GM12878 (cell line): ENCODE data around the gene FHIP2A. TPM values are rescaled to one million over a fixed set of nuclear protein-coding genes. Genes with fewer than 3 reads are reported as not detected.
A peak's percentile ranks its signal among the peaks of the same experiment; 100 is the strongest.

Source experiments
- ATAC-seq: fragments of 200-7000 bp; cut with Tn5 transposase; 3 replicates; pipeline ENCODE4 v1.9.1; 2020; ENCODE audit warnings: mild to moderate bottlenecking, moderate library complexity
- BruUV-seq: library from RNA; stranded (reverse); fragments of 400-500 nt; replicated peaks from 2 replicates; lab custom pipeline; 2021; lab: Mats Ljungman, UMichigan
- CTCF ChIA-PET: fragments of 300-600 bp; sonication (Branson Sonifier 250); formaldehyde crosslinking; extraction: SDS; loops from one replicate; lab custom pipeline; 2021; ENCODE audit warnings: inconsistent platforms; lab: Yijun Ruan, JAX
- POLR2A ChIA-PET: fragments of 350-600 bp; formaldehyde crosslinking; extraction: SDS; loops from one replicate; lab custom pipeline; 2021; ENCODE audit warnings: inconsistent platforms; lab: Charles Lee
- RAD21 ChIA-PET: fragments of 300-600 bp; sonication (Branson Sonifier 250); formaldehyde crosslinking; loops from one replicate; lab custom pipeline; 2023; ENCODE audit warnings: antibody characterized with exemption; ENCODE audit not compliant: unreplicated experiment; lab: Charles Lee
- SMC1A ChIA-PET: fragments of 300-600 bp; sonication (Branson Sonifier 250); formaldehyde crosslinking; loops from one replicate; lab custom pipeline; 2023; ENCODE audit not compliant: unreplicated experiment, uncharacterized antibody; lab: Charles Lee
- DNase-seq: peaks from one replicate; pipeline ENCODE4 v3.0.0-alpha.2; 2011; ENCODE audit warnings: low read depth, low spot score
- FAIRE-seq: peaks from 3 replicates; lab custom pipeline; 2011; peaks lifted over from hg19 to GRCh38; lab: Jason Lieb, UNC
- H2AFZ ChIP-seq: 2 replicates; pipeline ENCODE4 v1.6.0; 2011; ENCODE audit warnings: low read depth, low read length, control low read depth; ENCODE audit not compliant: control insufficient read depth
- H3K27ac ChIP-seq: 2 replicates; pipeline ENCODE4 v1.5.1; 2011; ENCODE audit warnings: control low read depth; ENCODE audit not compliant: control insufficient read depth, insufficient read depth
- H3K27me3 ChIP-seq, 2 experiments: replicated peaks in 1 of 2; 2 replicates each; pipeline versions ENCODE4 v1.6.0 to v1.6.1; 2011; ENCODE audit warnings: low read length in 1 of 2; ENCODE audit not compliant: control insufficient read depth in 2 of 2, insufficient read depth in 2 of 2
- H3K36me3 ChIP-seq, 2 experiments: 2 replicates each; pipeline ENCODE4 v1.5.1; 2011; ENCODE audit warnings: low read length in 1 of 2; ENCODE audit not compliant: control insufficient read depth in 2 of 2, insufficient read depth in 2 of 2
- H3K4me1 ChIP-seq: 2 replicates; pipeline ENCODE4 v1.6.1; 2011; ENCODE audit warnings: mild to moderate bottlenecking, low read length, moderate library complexity, mixed read lengths; ENCODE audit not compliant: control insufficient read depth, insufficient read depth
- H3K4me2 ChIP-seq: 2 replicates; pipeline ENCODE4 v1.6.0; 2011; ENCODE audit warnings: control low read depth; ENCODE audit not compliant: control insufficient read depth, insufficient read depth
- H3K4me3 ChIP-seq: fragments of 200-600 bp; sonication (generic); 2 replicates; pipeline ENCODE4 v1.5.1; 2016
- H3K79me2 ChIP-seq: 2 replicates; pipeline ENCODE4 v1.6.0; 2011; ENCODE audit warnings: low read length; ENCODE audit not compliant: control insufficient read depth, insufficient read depth
- H3K9ac ChIP-seq: 2 replicates; pipeline ENCODE4 v1.8.0; 2011; ENCODE audit warnings: low read length, control low read depth, mixed read lengths; ENCODE audit not compliant: control insufficient read depth, insufficient read depth
- H3K9me3 ChIP-seq: replicated peaks from 3 replicates; pipeline ENCODE4 v1.5.1; 2011; ENCODE audit warnings: mild to moderate bottlenecking, low read length; ENCODE audit not compliant: control insufficient read depth, insufficient read depth
- H4K20me1 ChIP-seq: 2 replicates; pipeline ENCODE4 v1.6.0; 2011; ENCODE audit not compliant: control insufficient read depth, insufficient read depth
- ETV6 ChIP-seq, 2 experiments: fragments of 450-650 bp in 1 of 2; IDR thresholded peaks in 1 of 2; conservative IDR thresholded peaks in 1 of 2; 2 replicates each; pipeline ENCODE4 v1.6.1; 2014; ENCODE audit warnings: antibody characterized with exemption in 1 of 2, borderline replicate concordance in 1 of 2, low read depth in 1 of 2, mild to moderate bottlenecking in 1 of 2, moderate library complexity in 1 of 2
- IRF4 ChIP-seq: IDR thresholded peaks from 2 replicates; pipeline ENCODE4 v1.6.1; 2011; ENCODE audit warnings: low read depth, low read length
- RAD21 ChIP-seq: IDR thresholded peaks from 2 replicates; pipeline ENCODE4 v1.6.1; 2011; ENCODE audit warnings: mild to moderate bottlenecking, low read depth, low read length, moderate library complexity; ENCODE audit not compliant: insufficient read depth
- SP1 ChIP-seq: IDR thresholded peaks from one replicate; pipeline ENCODE4 v1.6.1; 2011; ENCODE audit warnings: low read depth, low read length
- YY1 ChIP-seq: IDR thresholded peaks from 2 replicates; pipeline ENCODE4 v1.6.1; 2011; ENCODE audit warnings: low read depth, mild to moderate bottlenecking, low read length
- ZNF217 ChIP-seq: fragments of 450-650 bp; IDR thresholded peaks from 2 replicates; pipeline ENCODE4 v1.6.1; 2017; ENCODE audit warnings: antibody characterized with exemption, mild to moderate bottlenecking
- WGBS: methylation state at CpG from one replicate; pipeline ENCODE4 v1.1.6; 2016; ENCODE audit warnings: low lambda C conversion rate; ENCODE audit not compliant: insufficient replicate concordance, insufficient coverage; ENCODE audit errors: missing lambda C conversion rate; 5-methylcytosine and 5-hydroxymethylcytosine counted together
- in situ Hi-C: fragments of 300-500 bp; cut with MboI; formaldehyde crosslinking; loops from 9 replicates; pipeline ENCODE4 v1.14.3; 2018; ENCODE audit warnings: mixed read lengths
- intact Hi-C: fragments of 100-400 bp; cut with micrococcal nuclease; formaldehyde crosslinking; loops from one replicate; pipeline ENCODE4 v1.14.2; 2022; ENCODE audit not compliant: unreplicated experiment
- polyA plus RNA-seq, 11 experiments: library from polyadenylated mRNA; depleted of rRNA in 4 of 11; unstranded in 6 of 11; stranded (reverse) in 5 of 11; fragments of >200 nt; fragmentation: Nextera tagmentation in 4 of 11; fragmentation: Illumina TruSeq in 1 of 11; extraction: Ambion mirVana in 4 of 11; extraction: Trizol in 1 of 11; gene quantifications; 1 replicate in 1 of 11; 2 replicates in 10 of 11; pipeline versions ENCODE4 v1.2.1 to v1.2.3, GENCODE V29; 2011 to 2016; ENCODE audit warnings: inconsistent platforms in 2 of 11, missing spikeins in 2 of 11, low read depth in 1 of 11
- total RNA-seq, 4 experiments: library from RNA; depleted of rRNA in 3 of 4; stranded (reverse); fragments of >200 nt in 3 of 4; fragmentation: Illumina TruSeq in 1 of 4; extraction: Trizol in 1 of 4; gene quantifications; 2 replicates each; pipeline versions ENCODE4 v1.2.1 to v1.2.3, GENCODE V29; 2013 to 2021
- TF ChIP-seq, protein P1 (sequence below): fragments of 450-650 bp; IDR thresholded peaks from 2 replicates; pipeline ENCODE4 v1.6.1; 2017; ENCODE audit warnings: mild to moderate bottlenecking, moderate library complexity
- TF ChIP-seq, protein P2 (sequence below): fragments of 450-650 bp; IDR thresholded peaks from 2 replicates; pipeline ENCODE4 v1.6.1; 2017; ENCODE audit warnings: mild to moderate bottlenecking, moderate library complexity
- TF ChIP-seq, protein P3 (sequence below): fragments of 450-650 bp; formaldehyde crosslinking; IDR thresholded peaks from 2 replicates; pipeline ENCODE4 v1.5.0; 2022; ENCODE audit warnings: mild to moderate bottlenecking, missing genetic modification characterization

FHIP2A gene
- total and polyA plus RNA-seq, 10 of the 15 experiments (the other 5 are each of a cell fraction or from before 2014, with no cell fraction given): 6.8 to 30.4 (median 17.0) TPM

DNA sequence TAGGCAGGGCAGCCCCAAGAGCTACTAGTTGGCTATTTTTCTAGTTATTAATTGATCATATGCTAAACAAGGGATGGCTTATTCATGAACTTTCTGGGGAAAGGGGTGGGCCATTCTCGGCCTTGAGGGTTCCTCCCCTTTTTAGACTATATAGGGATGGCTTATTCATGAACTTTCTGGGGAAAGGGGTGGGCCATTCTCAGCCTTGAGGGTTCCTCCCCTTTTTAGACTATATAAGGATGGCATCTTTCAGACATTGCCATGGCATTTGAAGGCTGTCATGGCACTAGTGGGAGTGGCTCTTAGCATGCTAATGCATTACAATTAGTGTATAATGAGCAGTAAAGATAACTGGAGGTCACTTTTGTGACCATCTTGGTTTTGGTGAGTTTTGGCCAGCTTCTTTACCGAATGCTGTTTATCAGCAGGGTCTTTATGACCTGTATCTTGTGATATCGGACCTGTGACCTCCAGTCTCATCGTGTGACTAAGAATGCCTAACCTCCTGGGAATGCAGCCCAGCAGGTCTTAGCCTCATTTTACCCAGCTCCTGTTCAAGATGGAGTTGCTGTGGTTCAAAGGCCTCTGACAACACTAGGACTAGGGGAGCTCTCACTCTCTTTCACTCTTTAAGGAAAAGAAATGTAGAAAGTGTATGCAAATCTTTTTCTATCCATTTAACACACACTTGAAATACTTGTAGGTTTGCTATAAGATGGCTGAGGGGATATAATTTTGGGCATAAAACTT lies 7.8 kb downstream of the FHIP2A start:
- Histone ChIP-seq H4K20me1 (no peaks in the 10 kb centered on the region), H3K9ac (peak overlapping the region; percentile 8; the same call in 1 of the 2 replicates), H3K9me3 (no peaks in the 10 kb centered on the region; the same call in 1 of the 3 replicates), H3K36me3 (peaks cover 0 to 12% of the 10 kb centered on the region in 2 experiments; a peak in 2 of 4 replicates), H3K4me3 (peak overlapping the region; percentile 38; the same call in 1 of the 2 replicates), H3K4me2 (peak overlapping the region; percentile 67), H3K4me1 (peaks cover 46% of the 10 kb centered on the region), H3K27me3 (no peaks in the 10 kb centered on the region), H2AFZ (no peak overlapping the region), H3K27ac (peak overlapping the region; percentile 45), H3K79me2 (peaks cover 74% of the 10 kb centered on the region)
- CTCF ChIA-PET: interaction anchor here (0.6 to 4.1 kb wide), 7 partner anchors 8 to 383 kb away, joined by 3 to 27 read pairs (median 4); partner anchors contain the start of genes FHIP2A and TRUB1
- in situ Hi-C loops (no loop called here), intact Hi-C loops (no loop called here)
- 0 out of 3 replicates have a peak, but pooled peaks have one; percentile 6 for ATAC-seq
- DNase-seq: no peak
- no TSS peak for BruUV-seq
- POLR2A ChIA-PET: no interaction called here
- WGBS: 60% methylated on average over 4 of the region's 4 CpGs
- RAD21 ChIA-PET: interaction anchor here (0.7 to 1.2 kb wide), 2 partner anchors 8 to 301 kb away, joined by 3 to 6 read pairs; partner anchors contain the start of gene FHIP2A
- SMC1A ChIA-PET: interaction anchor here (0.6 to 1.7 kb wide), 5 partner anchors 12 to 280 kb away, joined by 3 to 5 read pairs (median 3); partner anchors contain the start of gene TRUB1
- FAIRE-seq: no peak
- TF ChIP-seq ETV6 (conservative IDR thresholded peaks at IDR 0.05 in 1 of 2, IDR thresholded peaks at IDR 0.05 in 1 of 2; ENCODE audit: borderline replicate concordance in 1 of 2, low read depth in 1 of 2) (no peak), ZNF217 (no peak), YY1 (0 out of 2 replicates have a peak, but pooled peaks have one; percentile 27), RAD21 (no peak), IRF4 (no peak), SP1 (no peak)
- TF ChIP-seq, protein P1, sequence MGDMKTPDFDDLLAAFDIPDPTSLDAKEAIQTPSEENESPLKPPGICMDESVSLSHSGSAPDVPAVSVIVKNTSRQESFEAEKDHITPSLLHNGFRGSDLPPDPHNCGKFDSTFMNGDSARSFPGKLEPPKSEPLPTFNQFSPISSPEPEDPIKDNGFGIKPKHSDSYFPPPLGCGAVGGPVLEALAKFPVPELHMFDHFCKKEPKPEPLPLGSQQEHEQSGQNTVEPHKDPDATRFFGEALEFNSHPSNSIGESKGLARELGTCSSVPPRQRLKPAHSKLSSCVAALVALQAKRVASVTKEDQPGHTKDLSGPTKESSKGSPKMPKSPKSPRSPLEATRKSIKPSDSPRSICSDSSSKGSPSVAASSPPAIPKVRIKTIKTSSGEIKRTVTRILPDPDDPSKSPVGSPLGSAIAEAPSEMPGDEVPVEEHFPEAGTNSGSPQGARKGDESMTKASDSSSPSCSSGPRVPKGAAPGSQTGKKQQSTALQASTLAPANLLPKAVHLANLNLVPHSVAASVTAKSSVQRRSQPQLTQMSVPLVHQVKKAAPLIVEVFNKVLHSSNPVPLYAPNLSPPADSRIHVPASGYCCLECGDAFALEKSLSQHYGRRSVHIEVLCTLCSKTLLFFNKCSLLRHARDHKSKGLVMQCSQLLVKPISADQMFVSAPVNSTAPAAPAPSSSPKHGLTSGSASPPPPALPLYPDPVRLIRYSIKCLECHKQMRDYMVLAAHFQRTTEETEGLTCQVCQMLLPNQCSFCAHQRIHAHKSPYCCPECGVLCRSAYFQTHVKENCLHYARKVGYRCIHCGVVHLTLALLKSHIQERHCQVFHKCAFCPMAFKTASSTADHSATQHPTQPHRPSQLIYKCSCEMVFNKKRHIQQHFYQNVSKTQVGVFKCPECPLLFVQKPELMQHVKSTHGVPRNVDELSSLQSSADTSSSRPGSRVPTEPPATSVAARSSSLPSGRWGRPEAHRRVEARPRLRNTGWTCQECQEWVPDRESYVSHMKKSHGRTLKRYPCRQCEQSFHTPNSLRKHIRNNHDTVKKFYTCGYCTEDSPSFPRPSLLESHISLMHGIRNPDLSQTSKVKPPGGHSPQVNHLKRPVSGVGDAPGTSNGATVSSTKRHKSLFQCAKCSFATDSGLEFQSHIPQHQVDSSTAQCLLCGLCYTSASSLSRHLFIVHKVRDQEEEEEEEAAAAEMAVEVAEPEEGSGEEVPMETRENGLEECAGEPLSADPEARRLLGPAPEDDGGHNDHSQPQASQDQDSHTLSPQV: peak; percentile 84
- TF ChIP-seq, protein P2, sequence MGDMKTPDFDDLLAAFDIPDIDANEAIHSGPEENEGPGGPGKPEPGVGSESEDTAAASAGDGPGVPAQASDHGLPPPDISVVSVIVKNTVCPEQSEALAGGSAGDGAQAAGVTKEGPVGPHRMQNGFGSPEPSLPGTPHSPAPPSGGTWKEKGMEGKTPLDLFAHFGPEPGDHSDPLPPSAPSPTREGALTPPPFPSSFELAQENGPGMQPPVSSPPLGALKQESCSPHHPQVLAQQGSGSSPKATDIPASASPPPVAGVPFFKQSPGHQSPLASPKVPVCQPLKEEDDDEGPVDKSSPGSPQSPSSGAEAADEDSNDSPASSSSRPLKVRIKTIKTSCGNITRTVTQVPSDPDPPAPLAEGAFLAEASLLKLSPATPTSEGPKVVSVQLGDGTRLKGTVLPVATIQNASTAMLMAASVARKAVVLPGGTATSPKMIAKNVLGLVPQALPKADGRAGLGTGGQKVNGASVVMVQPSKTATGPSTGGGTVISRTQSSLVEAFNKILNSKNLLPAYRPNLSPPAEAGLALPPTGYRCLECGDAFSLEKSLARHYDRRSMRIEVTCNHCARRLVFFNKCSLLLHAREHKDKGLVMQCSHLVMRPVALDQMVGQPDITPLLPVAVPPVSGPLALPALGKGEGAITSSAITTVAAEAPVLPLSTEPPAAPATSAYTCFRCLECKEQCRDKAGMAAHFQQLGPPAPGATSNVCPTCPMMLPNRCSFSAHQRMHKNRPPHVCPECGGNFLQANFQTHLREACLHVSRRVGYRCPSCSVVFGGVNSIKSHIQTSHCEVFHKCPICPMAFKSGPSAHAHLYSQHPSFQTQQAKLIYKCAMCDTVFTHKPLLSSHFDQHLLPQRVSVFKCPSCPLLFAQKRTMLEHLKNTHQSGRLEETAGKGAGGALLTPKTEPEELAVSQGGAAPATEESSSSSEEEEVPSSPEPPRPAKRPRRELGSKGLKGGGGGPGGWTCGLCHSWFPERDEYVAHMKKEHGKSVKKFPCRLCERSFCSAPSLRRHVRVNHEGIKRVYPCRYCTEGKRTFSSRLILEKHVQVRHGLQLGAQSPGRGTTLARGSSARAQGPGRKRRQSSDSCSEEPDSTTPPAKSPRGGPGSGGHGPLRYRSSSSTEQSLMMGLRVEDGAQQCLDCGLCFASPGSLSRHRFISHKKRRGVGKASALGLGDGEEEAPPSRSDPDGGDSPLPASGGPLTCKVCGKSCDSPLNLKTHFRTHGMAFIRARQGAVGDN: peak; percentile 86
- TF ChIP-seq, protein P3, sequence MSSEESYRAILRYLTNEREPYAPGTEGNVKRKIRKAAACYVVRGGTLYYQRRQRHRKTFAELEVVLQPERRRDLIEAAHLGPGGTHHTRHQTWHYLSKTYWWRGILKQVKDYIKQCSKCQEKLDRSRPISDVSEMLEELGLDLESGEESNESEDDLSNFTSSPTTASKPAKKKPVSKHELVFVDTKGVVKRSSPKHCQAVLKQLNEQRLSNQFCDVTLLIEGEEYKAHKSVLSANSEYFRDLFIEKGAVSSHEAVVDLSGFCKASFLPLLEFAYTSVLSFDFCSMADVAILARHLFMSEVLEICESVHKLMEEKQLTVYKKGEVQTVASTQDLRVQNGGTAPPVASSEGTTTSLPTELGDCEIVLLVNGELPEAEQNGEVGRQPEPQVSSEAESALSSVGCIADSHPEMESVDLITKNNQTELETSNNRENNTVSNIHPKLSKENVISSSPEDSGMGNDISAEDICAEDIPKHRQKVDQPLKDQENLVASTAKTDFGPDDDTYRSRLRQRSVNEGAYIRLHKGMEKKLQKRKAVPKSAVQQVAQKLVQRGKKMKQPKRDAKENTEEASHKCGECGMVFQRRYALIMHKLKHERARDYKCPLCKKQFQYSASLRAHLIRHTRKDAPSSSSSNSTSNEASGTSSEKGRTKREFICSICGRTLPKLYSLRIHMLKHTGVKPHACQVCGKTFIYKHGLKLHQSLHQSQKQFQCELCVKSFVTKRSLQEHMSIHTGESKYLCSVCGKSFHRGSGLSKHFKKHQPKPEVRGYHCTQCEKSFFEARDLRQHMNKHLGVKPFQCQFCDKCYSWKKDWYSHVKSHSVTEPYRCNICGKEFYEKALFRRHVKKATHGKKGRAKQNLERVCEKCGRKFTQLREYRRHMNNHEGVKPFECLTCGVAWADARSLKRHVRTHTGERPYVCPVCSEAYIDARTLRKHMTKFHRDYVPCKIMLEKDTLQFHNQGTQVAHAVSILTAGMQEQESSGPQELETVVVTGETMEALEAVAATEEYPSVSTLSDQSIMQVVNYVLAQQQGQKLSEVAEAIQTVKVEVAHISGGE: 0 out of 2 replicates have a peak, but pooled peaks have one; percentile 22
